ENCODE results near the gene CLIP1.

GRCh38 chr12:122366685-122367475 lies 55.6 kb downstream of the CLIP1 start:
- no peak for TF ChIP-seq CTCF (IDR thresholded peaks at IDR 0.05; ENCODE audit: insufficient read depth, low read length, poor library complexity, severe bottlenecking)
- no peak for TF ChIP-seq EZH2phosphoT487 (conservative IDR thresholded peaks at IDR 0.05; ENCODE audit: low read length)
